Tibial nerve (tissue), 3 donors: ENCODE measurements around the gene KLRD1.
"Not testable (repeated sequence)": the region's sequence is repeated elsewhere in the genome, so short reads cannot be mapped to it uniquely, and the experiment has no call there.

Experiments used
- CTCF ChIP-seq, 5 experiments: fragments of 200-600 bp in 3 of 5; fragments of 450-650 bp in 2 of 5; sonication (generic) in 3 of 5; IDR thresholded peaks; one replicate each; pipeline ENCODE4 v1.5.1; 2016 to 2019; ENCODE audit warnings: antibody characterized with exemption in 5 of 5, mild to moderate bottlenecking in 3 of 5, moderate library complexity in 2 of 5
- POLR2A ChIP-seq, 2 donors: fragments of 450-650 bp; IDR thresholded peaks; one replicate each; pipeline ENCODE4 v1.6.1; 2017; ENCODE audit warnings: antibody characterized with exemption in 2 of 2, mild to moderate bottlenecking in 2 of 2, moderate library complexity in 2 of 2

GRCh38 chr12:10378737-10379136 is 71.1 kb downstream of the KLRD1 start:
- not testable (repeated sequence) for TF ChIP-seq CTCF, POLR2A (IDR thresholded peaks at IDR 0.05)
